WTC11 (cell line): ENCODE data around the gene MINDY1. TPM values are rescaled to one million over a fixed set of nuclear protein-coding genes. Genes with fewer than 3 reads are reported as not detected.

ENCODE experiments used
- ATAC-seq: fragments of 200-7000 bp; cut with Tn5 transposase; 2 replicates; pipeline ENCODE4 v1.10.0; 2021; ENCODE audit warnings: mild to moderate bottlenecking, moderate library complexity
- CTCF ChIA-PET: fragments of 300-600 bp; sonication (Branson Sonifier 250); formaldehyde crosslinking; loops from one replicate; lab custom pipeline; 2021; ENCODE audit warnings: antibody characterized with exemption; lab: Charles Lee
- POLR2A ChIA-PET: fragments of 350-600 bp; sonication (Branson Sonifier 250); formaldehyde crosslinking; loops from one replicate; lab custom pipeline; 2021; ENCODE audit warnings: antibody characterized with exemption; lab: Charles Lee
- DNase-seq: peaks from one replicate; pipeline ENCODE4 v3.0.0; 2021; ENCODE audit warnings: low spot score
- H3K27ac Mint-ChIP-seq: 2 replicates; pipeline ENCODE4 v1.8.0; 2021; ENCODE audit warnings: mixed read lengths
- H3K27me3 Mint-ChIP-seq: 2 replicates; pipeline ENCODE4 v1.8.0; 2021; ENCODE audit warnings: low read depth, mild to moderate bottlenecking, moderate library complexity, mixed read lengths
- H3K36me3 Mint-ChIP-seq: 2 replicates; pipeline ENCODE4 v1.8.0; 2021; ENCODE audit warnings: mixed read lengths
- H3K4me1 Mint-ChIP-seq: 2 replicates; pipeline ENCODE4 v1.8.0; 2022; ENCODE audit warnings: mixed read lengths
- H3K4me3 Mint-ChIP-seq: 2 replicates; pipeline ENCODE4 v1.8.0; 2021; ENCODE audit warnings: mild to moderate bottlenecking, moderate library complexity, mixed read lengths
- H3K9me3 Mint-ChIP-seq: 2 replicates; pipeline ENCODE4 v1.8.0; 2021; ENCODE audit warnings: mixed read lengths
- AFF4 ChIP-seq: sonication (generic); formaldehyde crosslinking; IDR thresholded peaks from 2 replicates; pipeline ENCODE4 v1.8.1; 2023; ENCODE audit warnings: mild to moderate bottlenecking, missing genetic modification reagents, borderline replicate concordance
- CDX4 ChIP-seq: fragments of 250-450 bp; sonication (Bioruptor Pico); IDR thresholded peaks from 2 replicates; pipeline ENCODE4 v1.9.0; 2021; ENCODE audit warnings: moderate library complexity, mild to moderate bottlenecking, inconsistent platforms, borderline replicate concordance
- CTCF ChIP-seq: fragments of 200-600 bp; IDR thresholded peaks from 2 replicates; pipeline ENCODE4 v1.8.0; 2022; ENCODE audit warnings: antibody characterized with exemption
- ESRRA ChIP-seq: sonication (generic); formaldehyde crosslinking; IDR thresholded peaks from 2 replicates; pipeline ENCODE4 v1.8.1; 2022; ENCODE audit warnings: mild to moderate bottlenecking, missing genetic modification reagents, borderline replicate concordance
- ETV6 ChIP-seq: sonication (generic); formaldehyde crosslinking; IDR thresholded peaks from 2 replicates; pipeline ENCODE4 v1.8.1; 2022; ENCODE audit warnings: mild to moderate bottlenecking, missing genetic modification reagents
- FOXP1 ChIP-seq: sonication (generic); formaldehyde crosslinking; IDR thresholded peaks from 2 replicates; pipeline ENCODE4 v1.8.0; 2022; ENCODE audit warnings: missing genetic modification reagents, mild to moderate bottlenecking, moderate library complexity, borderline replicate concordance
- HMGXB4 ChIP-seq: sonication (generic); formaldehyde crosslinking; IDR thresholded peaks from 2 replicates; pipeline ENCODE4 v1.8.1; 2023; ENCODE audit warnings: mild to moderate bottlenecking, moderate library complexity, missing genetic modification reagents
- MAX ChIP-seq: sonication (generic); formaldehyde crosslinking; IDR thresholded peaks from 2 replicates; pipeline ENCODE4 v1.8.0; 2022; ENCODE audit warnings: mild to moderate bottlenecking, missing genetic modification reagents
- MLX ChIP-seq: sonication (generic); formaldehyde crosslinking; IDR thresholded peaks from 2 replicates; pipeline ENCODE4 v1.8.1; 2023; ENCODE audit warnings: mild to moderate bottlenecking, missing genetic modification reagents, moderate library complexity
- RELA ChIP-seq: sonication (generic); formaldehyde crosslinking; IDR thresholded peaks from 2 replicates; pipeline ENCODE4 v1.8.1; 2022; ENCODE audit warnings: missing genetic modification reagents, mild to moderate bottlenecking, borderline replicate concordance
- SMAD3 ChIP-seq: sonication (generic); formaldehyde crosslinking; IDR thresholded peaks from 2 replicates; pipeline ENCODE4 v1.8.0; 2022; ENCODE audit warnings: missing genetic modification reagents, mild to moderate bottlenecking, borderline replicate concordance
- USF2 ChIP-seq: sonication (generic); formaldehyde crosslinking; IDR thresholded peaks from 2 replicates; pipeline ENCODE4 v1.8.1; 2023; ENCODE audit warnings: mild to moderate bottlenecking, missing genetic modification reagents, moderate library complexity
- ZMAT4 ChIP-seq: fragments of 250-450 bp; sonication (Bioruptor Pico); IDR thresholded peaks from 2 replicates; pipeline ENCODE4 v1.9.0; 2021; ENCODE audit warnings: mild to moderate bottlenecking
- total RNA-seq: library from RNA; stranded (reverse); gene quantifications from 3 replicates; pipeline ENCODE4 v1.2.3, GENCODE V29; 2021

The MINDY1 gene
- total RNA-seq, 1 experiment from 2014 or later: 10.1 TPM

GRCh38 chr1:150981177-150981804 is 25.4 kb downstream of the MINDY1 start (continued):
- TF ChIP-seq AFF4 (CRISPR knock-in tag): no peak
- peak; percentile 19; the same call in 1 of the 2 replicates for TF ChIP-seq FOXP1 (CRISPR knock-in tag)
- no peak for TF ChIP-seq MLX
- no peak for TF ChIP-seq RELA (CRISPR knock-in tag)
- no peak for TF ChIP-seq USF2 (CRISPR knock-in tag)
- TF ChIP-seq HMGXB4 (CRISPR knock-in tag): no peak
- no peak for TF ChIP-seq ESRRA (CRISPR knock-in tag)
- no peak for TF ChIP-seq CDX4 (CRISPR knock-in tag)
- no peak for TF ChIP-seq SMAD3 (CRISPR knock-in tag)
- TF ChIP-seq, all 79 proteins: peak for 10

GRCh38 chr1:150979092-150980056 is 27.3 kb downstream of the MINDY1 start:
- Mint-ChIP-seq H3K27ac (peak overlapping the region; percentile 84), H3K9me3 (no peaks in the 10 kb centered on the region), H3K4me3 (peak overlapping the region; percentile 1; the same call in 1 of the 2 replicates), H3K27me3 (peaks cover 3% of the 10 kb centered on the region; the same call in 1 of the 2 replicates), H3K36me3 (no peaks in the 10 kb centered on the region), H3K4me1 (peaks cover 54% of the 10 kb centered on the region)
- ChIA-PET CTCF (interaction anchor here (0.5 to 10.3 kb wide), 14 partner anchors 8 to 134 kb away, joined by 3 to 109 read pairs (median 5); partner anchors contain the start of gene MINDY1), POLR2A (interaction anchor here (0.8 kb wide), 1 partner anchor 27 kb away, joined by 3 read pairs; the partner anchor contains the start of gene MINDY1)
- TF ChIP-seq ZMAT4 (CRISPR knock-in tag) (no peak), MAX (CRISPR knock-in tag) (0 out of 2 replicates have a peak, but pooled peaks have one; percentile 36), CTCF (peak; percentile 100), HMGXB4 (CRISPR knock-in tag) (peak; percentile 88; the same call in 1 of the 2 replicates), ETV6 (peak; percentile 70; the same call in 1 of the 2 replicates)
- ATAC-seq: peak; percentile 29
- DNase-seq: peak; percentile 93
